ENCODE results near the gene KSR1. TPM values are rescaled to one million over a fixed set of nuclear protein-coding genes. Genes with fewer than 3 reads are reported as not detected.
A peak's percentile ranks its signal among the peaks of the same experiment; 100 is the strongest.

KSR1 gene
- total and polyA plus RNA-seq, 9 of the 15 experiments (the other 6 are each of a cell fraction or from before 2014, with no cell fraction given), result 1.4 to 51.7 (median 18.4) TPM

GRCh38 chr17:27613433-27613832 lies 157.2 kb downstream of the KSR1 start:
- Histone ChIP-seq H3K4me1 (replicated peaks in 1 of 2; ENCODE audit: control insufficient read depth in 2 of 2, insufficient read depth in 2 of 2, low read length in 2 of 2) (peaks cover 7% of the 10 kb centered on the region in 2 experiments; a peak in 3 of 5 replicates), H3K36me3 (ENCODE audit: control insufficient read depth, insufficient read depth, low read length) (peaks cover 89% of the 10 kb centered on the region; the same call in 2 of the 3 replicates), H3K9me1 (ENCODE audit: control insufficient read depth, insufficient read depth, low read length) (no peaks in the 10 kb centered on the region), H3K4me3 (no peak overlapping the region), H3K79me2 (ENCODE audit: control insufficient read depth, insufficient read depth, low read length) (no peaks in the 10 kb centered on the region), H3K27me3 (ENCODE audit: control insufficient read depth in 2 of 2, insufficient read depth in 2 of 2, low read length in 2 of 2) (no peaks in the 10 kb centered on the region), H3K4me2 (ENCODE audit: insufficient read depth, low read length) (no peak overlapping the region), H3K27ac (ENCODE audit: extremely low read depth, low read depth, low read length) (no peak overlapping the region), H3K9ac (ENCODE audit: insufficient read depth in 1 of 2, low read depth in 2 of 2, low read length in 2 of 2) (no peak overlapping the region), H3K9me3 (replicated peaks; ENCODE audit: control insufficient read depth, insufficient read depth, low read depth, low read length) (no peaks in the 10 kb centered on the region), H2AFZ (ENCODE audit: low read depth, low read length) (no peak overlapping the region), H4K20me1 (replicated peaks; ENCODE audit: control insufficient read depth, insufficient read depth, low read length) (no peaks in the 10 kb centered on the region)
- 13% methylated on average over 3 of the region's 3 CpGs for WGBS (ENCODE audit: insufficient coverage, low coverage, missing lambda C conversion rate)
- BruUV-seq (replicated peaks), result no TSS peak
- intact Hi-C loops (cut with micrococcal nuclease) (no loop called here), in situ Hi-C loops (cut with MboI) (no loop called here)
- peak in 3 of 4 experiments; percentile 42 to 70 (median 47) for DNase-seq (ENCODE audit: extremely low read depth in 1 of 4, low spot score in 3 of 4)
- ATAC-seq, result peak; percentile 50
- POLR2A ChIA-PET, result interaction anchor here (0.7 to 1.8 kb wide), 4 partner anchors 9 to 27 kb away, joined by 3 to 7 read pairs (median 3); no protein-coding TSS in a partner anchor
- no peak for FAIRE-seq
- CTCF ChIA-PET (ENCODE audit: low intra/inter-chr PET ratio), result no interaction called here
- TF ChIP-seq ZNF395 (CRISPR knock-in tag; IDR thresholded peaks at IDR 0.05) (no peak), NR3C1 (CRISPR knock-in tag; IDR thresholded peaks at IDR 0.05) (no peak), STAT5A (IDR thresholded peaks at IDR 0.05; ENCODE audit: borderline replicate concordance, low read length) (0 out of 2 replicates have a peak, but pooled peaks have one; percentile 25), ZNF347 (CRISPR knock-in tag; IDR thresholded peaks at IDR 0.05; ENCODE audit: low read depth) (no peak), PHB2 (IDR thresholded peaks at IDR 0.05; ENCODE audit: low read depth) (no peak), TAL1 (IDR thresholded peaks at IDR 0.05) (peak; percentile 22; the same call in 1 of the 2 replicates), ZNF133 (CRISPR knock-in tag; IDR thresholded peaks at IDR 0.05) (no peak), EP300 (IDR thresholded peaks at IDR 0.05; ENCODE audit: low read length) (no peak)
- TF ChIP-seq, protein P1, sequence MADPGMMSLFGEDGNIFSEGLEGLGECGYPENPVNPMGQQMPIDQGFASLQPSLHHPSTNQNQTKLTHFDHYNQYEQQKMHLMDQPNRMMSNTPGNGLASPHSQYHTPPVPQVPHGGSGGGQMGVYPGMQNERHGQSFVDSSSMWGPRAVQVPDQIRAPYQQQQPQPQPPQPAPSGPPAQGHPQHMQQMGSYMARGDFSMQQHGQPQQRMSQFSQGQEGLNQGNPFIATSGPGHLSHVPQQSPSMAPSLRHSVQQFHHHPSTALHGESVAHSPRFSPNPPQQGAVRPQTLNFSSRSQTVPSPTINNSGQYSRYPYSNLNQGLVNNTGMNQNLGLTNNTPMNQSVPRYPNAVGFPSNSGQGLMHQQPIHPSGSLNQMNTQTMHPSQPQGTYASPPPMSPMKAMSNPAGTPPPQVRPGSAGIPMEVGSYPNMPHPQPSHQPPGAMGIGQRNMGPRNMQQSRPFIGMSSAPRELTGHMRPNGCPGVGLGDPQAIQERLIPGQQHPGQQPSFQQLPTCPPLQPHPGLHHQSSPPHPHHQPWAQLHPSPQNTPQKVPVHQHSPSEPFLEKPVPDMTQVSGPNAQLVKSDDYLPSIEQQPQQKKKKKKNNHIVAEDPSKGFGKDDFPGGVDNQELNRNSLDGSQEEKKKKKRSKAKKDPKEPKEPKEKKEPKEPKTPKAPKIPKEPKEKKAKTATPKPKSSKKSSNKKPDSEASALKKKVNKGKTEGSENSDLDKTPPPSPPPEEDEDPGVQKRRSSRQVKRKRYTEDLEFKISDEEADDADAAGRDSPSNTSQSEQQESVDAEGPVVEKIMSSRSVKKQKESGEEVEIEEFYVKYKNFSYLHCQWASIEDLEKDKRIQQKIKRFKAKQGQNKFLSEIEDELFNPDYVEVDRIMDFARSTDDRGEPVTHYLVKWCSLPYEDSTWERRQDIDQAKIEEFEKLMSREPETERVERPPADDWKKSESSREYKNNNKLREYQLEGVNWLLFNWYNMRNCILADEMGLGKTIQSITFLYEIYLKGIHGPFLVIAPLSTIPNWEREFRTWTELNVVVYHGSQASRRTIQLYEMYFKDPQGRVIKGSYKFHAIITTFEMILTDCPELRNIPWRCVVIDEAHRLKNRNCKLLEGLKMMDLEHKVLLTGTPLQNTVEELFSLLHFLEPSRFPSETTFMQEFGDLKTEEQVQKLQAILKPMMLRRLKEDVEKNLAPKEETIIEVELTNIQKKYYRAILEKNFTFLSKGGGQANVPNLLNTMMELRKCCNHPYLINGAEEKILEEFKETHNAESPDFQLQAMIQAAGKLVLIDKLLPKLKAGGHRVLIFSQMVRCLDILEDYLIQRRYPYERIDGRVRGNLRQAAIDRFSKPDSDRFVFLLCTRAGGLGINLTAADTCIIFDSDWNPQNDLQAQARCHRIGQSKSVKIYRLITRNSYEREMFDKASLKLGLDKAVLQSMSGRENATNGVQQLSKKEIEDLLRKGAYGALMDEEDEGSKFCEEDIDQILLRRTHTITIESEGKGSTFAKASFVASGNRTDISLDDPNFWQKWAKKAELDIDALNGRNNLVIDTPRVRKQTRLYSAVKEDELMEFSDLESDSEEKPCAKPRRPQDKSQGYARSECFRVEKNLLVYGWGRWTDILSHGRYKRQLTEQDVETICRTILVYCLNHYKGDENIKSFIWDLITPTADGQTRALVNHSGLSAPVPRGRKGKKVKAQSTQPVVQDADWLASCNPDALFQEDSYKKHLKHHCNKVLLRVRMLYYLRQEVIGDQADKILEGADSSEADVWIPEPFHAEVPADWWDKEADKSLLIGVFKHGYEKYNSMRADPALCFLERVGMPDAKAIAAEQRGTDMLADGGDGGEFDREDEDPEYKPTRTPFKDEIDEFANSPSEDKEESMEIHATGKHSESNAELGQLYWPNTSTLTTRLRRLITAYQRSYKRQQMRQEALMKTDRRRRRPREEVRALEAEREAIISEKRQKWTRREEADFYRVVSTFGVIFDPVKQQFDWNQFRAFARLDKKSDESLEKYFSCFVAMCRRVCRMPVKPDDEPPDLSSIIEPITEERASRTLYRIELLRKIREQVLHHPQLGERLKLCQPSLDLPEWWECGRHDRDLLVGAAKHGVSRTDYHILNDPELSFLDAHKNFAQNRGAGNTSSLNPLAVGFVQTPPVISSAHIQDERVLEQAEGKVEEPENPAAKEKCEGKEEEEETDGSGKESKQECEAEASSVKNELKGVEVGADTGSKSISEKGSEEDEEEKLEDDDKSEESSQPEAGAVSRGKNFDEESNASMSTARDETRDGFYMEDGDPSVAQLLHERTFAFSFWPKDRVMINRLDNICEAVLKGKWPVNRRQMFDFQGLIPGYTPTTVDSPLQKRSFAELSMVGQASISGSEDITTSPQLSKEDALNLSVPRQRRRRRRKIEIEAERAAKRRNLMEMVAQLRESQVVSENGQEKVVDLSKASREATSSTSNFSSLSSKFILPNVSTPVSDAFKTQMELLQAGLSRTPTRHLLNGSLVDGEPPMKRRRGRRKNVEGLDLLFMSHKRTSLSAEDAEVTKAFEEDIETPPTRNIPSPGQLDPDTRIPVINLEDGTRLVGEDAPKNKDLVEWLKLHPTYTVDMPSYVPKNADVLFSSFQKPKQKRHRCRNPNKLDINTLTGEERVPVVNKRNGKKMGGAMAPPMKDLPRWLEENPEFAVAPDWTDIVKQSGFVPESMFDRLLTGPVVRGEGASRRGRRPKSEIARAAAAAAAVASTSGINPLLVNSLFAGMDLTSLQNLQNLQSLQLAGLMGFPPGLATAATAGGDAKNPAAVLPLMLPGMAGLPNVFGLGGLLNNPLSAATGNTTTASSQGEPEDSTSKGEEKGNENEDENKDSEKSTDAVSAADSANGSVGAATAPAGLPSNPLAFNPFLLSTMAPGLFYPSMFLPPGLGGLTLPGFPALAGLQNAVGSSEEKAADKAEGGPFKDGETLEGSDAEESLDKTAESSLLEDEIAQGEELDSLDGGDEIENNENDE (IDR thresholded peaks at IDR 0.05; ENCODE audit: low read depth, low read length), result no peak
- TF ChIP-seq, protein P2, sequence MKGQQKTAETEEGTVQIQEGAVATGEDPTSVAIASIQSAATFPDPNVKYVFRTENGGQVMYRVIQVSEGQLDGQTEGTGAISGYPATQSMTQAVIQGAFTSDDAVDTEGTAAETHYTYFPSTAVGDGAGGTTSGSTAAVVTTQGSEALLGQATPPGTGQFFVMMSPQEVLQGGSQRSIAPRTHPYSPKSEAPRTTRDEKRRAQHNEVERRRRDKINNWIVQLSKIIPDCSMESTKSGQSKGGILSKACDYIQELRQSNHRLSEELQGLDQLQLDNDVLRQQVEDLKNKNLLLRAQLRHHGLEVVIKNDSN (CRISPR knock-in tag; IDR thresholded peaks at IDR 0.05), result no peak
